IMR-90 (cell line): Measurements from ENCODE around the gene NIPSNAP3A.

ENCODE experiments used
- CEBPB ChIP-seq: IDR thresholded peaks from 2 replicates; pipeline ENCODE4 v1.6.1; 2012; ENCODE audit warnings: low read depth, low read length, improper control_type of control experiment
- CTCF ChIP-seq: conservative IDR thresholded peaks from 2 replicates; pipeline ENCODE4 v1.5.1; 2012; ENCODE audit warnings: mild to moderate bottlenecking, low read depth, low read length, improper control_type of control experiment
- MAFK ChIP-seq: IDR thresholded peaks from 2 replicates; pipeline ENCODE4 v1.6.1; 2012; ENCODE audit warnings: low read depth, low read length, improper control_type of control experiment
- MAZ ChIP-seq: IDR thresholded peaks from 2 replicates; pipeline ENCODE4 v1.6.1; 2012; ENCODE audit warnings: low read depth, mild to moderate bottlenecking, low read length, improper control_type of control experiment, moderate library complexity, borderline replicate concordance
- POLR2A ChIP-seq: IDR thresholded peaks from 2 replicates; pipeline ENCODE4 v1.6.1; 2012; ENCODE audit warnings: mild to moderate bottlenecking, low read depth, low read length
- RAD21 ChIP-seq: IDR thresholded peaks from 2 replicates; pipeline ENCODE4 v1.6.1; 2012; ENCODE audit warnings: low read length, improper control_type of control experiment
- RCOR1 ChIP-seq: IDR thresholded peaks from 2 replicates; pipeline ENCODE4 v1.6.1; 2012; ENCODE audit warnings: mild to moderate bottlenecking, low read length, improper control_type of control experiment; ENCODE audit not compliant: insufficient replicate concordance

- TF ChIP-seq CTCF = no peak
- TF ChIP-seq CEBPB = no peak
- no peak for TF ChIP-seq RCOR1
- TF ChIP-seq POLR2A = no peak
- no peak for TF ChIP-seq MAFK
- TF ChIP-seq MAZ = no peak
- TF ChIP-seq RAD21 = no peak
Measured at GRCh38 chr9:104778802-104779201, 31.3 kb downstream of the NIPSNAP3A start.
